HG02588 (cell line): Measurements from ENCODE around the gene HAPLN2.

ENCODE experiments used
- ATAC-seq: cut with Tn5 transposase; IDR thresholded peaks from one replicate; pipeline ENCODE4 v1.9.1; 2021; ENCODE audit warnings: mild to moderate bottlenecking, moderate library complexity; ENCODE audit not compliant: unreplicated experiment

Gene HAPLN2

DNA sequence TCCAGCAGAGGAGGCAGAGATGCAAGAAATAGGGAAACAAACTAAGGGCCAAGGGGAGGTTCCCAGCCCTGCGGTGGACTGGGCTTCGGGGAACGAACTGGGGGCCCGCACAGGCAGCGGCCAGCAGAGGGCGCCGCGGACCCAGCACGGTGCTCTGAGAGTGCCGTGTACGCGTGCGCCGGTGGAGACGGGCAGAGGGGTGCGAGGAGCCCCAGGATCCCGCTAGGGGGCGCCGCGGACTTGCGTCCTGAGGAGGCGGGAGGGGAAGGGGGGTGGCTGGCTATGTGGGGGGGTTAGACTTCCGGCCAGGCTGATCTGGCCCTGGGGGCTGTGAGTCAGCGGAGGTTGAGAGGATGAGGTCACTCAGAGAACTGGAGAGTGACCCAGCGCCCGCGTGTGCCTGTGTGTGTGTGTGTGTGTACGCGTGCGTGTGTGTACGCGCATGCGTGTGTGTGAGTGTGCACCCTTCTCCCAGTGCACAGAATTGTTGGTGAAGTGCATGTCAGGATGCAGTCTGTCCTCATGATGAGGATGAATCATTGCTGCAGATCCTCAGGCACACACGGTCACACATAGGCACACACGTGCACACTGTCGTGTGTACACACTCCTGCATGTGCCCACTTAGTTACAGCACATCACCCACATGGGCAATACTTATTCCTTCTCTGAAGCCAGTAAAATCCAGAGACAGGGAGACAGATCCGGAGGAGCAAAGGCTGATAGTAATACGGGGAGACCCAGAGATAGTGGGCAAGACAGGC is 41.0 kb downstream of the HAPLN2 start:
- ATAC-seq = no peak

GRCh38 chr1:156660752-156661112 is 41.5 kb downstream of the HAPLN2 start:
- ATAC-seq = no peak

GRCh38 chr1:156662005-156662799 is 43.0 kb downstream of the HAPLN2 start:
- ATAC-seq = no peak

- no peak for ATAC-seq
These were observed 43.5 kb downstream of the HAPLN2 start for GRCh38 chr1:156662800-156663055.

GRCh38 chr1:156663178-156663577 is 44.0 kb downstream of the HAPLN2 start:
- no peak for ATAC-seq

GRCh38 chr1:156664046-156664766 is 45.0 kb downstream of the HAPLN2 start:
- no peak for ATAC-seq

DNA sequence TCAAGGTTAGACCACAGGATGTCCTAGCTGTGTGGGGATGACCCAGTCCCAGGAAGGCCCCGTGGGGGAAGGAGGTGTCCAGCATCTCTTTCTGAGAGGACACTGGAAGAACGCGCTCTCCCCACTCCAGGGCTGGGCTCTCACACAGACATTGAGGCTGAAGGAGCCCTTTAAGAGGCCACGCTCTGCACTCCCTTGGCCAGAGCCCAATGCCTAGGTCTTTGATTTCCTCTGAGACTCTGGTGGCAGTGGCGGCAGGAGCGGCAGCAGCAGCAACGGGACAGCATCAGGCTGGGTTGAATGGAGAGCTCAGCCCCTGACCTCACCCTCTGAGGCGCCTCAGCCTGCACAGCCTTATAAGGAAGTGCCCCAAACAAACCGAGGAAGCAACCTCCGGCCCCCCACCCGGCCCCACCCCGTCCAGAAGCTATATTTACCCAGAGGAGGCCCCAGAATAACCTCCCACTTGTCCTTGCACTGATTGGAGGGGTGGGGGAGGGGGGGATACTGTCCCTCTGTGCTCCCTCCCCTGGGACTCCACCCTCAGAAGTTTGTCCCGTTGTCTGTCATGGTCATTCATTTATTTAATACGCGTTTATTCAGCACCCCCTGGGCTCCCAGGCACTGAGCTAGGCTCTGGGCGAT is 45.7 kb downstream of the HAPLN2 start:
- no peak for ATAC-seq

DNA sequence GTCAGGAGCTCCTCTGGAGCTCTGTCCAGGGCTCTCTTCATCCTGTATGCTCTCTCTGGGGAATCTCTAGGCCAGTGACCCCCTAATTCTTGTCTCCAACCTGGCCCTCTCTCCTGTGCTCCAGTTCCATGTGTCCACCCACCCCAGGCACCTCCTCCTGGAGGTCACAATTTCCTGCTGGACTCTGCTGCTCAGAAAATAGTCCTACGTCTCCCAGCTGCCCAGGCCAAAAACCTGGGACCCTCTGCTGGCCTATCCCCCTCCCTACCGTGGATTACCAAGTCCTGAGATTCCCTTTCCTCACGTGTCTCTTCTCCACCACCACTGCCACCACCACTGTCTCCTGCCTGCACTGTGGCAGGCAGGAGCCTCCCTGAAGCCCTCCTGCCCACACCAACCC is 46.3 kb downstream of the HAPLN2 start:
- ATAC-seq = no peak

- no peak for ATAC-seq
These were observed 47.8 kb downstream of the HAPLN2 start for GRCh38 chr1:156666862-156667609.

DNA sequence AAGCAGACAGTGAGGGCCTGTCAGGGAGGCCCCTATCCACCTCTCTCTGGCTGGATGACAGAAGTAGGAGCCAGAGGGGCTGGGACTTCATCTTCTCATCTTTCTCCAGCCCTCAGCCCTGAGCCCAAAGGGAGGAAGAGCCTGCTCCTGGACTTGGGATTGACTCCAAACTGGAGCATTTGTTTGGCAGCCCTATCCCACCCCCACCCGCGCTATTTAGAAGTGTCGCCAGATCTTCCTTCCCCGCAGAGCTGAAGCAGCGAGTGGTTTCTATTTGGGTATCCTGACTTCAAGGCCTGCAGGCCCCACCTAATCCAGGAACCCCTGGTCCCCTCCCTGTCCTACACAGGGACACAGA is 48.4 kb downstream of the HAPLN2 start:
- no peak for ATAC-seq

GRCh38 chr1:156667968-156668709 is 48.9 kb downstream of the HAPLN2 start:
- ATAC-seq = no peak

- ATAC-seq = no peak
These were observed 49.8 kb downstream of the HAPLN2 start for GRCh38 chr1:156668801-156669637.

GRCh38 chr1:156669794-156670193 is 50.6 kb downstream of the HAPLN2 start:
- no peak for ATAC-seq

GRCh38 chr1:156670359-156670758 is 51.1 kb downstream of the HAPLN2 start:
- ATAC-seq = no peak

DNA sequence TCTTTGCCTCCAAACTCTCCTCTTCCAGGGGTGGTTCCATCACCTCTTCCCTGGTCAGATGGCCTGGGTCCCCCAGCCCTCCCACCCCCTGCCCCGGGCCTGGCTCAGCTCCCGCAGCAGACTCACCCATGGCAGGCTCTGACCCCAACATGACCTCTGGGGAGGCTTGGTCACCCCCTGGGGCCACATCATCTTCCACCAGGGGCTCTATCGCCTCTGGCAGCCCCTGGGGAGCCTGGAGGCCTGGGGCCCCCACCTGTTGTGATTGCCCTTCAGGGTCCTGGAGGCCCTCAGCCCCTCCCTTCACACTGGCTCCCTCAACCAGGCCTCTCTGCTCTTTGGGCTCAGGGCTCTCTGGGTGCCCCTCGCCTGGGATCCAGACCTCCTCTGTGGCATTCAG is 51.6 kb downstream of the HAPLN2 start:
- no peak for ATAC-seq

- no peak for ATAC-seq
These were observed 52.6 kb downstream of the HAPLN2 start for GRCh38 chr1:156671804-156672203.

GRCh38 chr1:156673387-156674121 is 54.3 kb downstream of the HAPLN2 start:
- ATAC-seq = no peak
